ENCODE data around the gene RPL22. TPM values are rescaled to one million over a fixed set of nuclear protein-coding genes. Genes with fewer than 3 reads are reported as not detected.

RPL22 gene
- total and polyA plus RNA-seq, 12 donors, result 223 to 639 (median 277) TPM

GRCh38 chr1:6170742-6171201, 28.6 kb downstream of the RPL22 start:
- 68 to 76% methylated on average over 19 of the region's 19 CpGs for WGBS, 2 donors
- Histone ChIP-seq H3K27ac (no peak overlapping the region), H3K27me3 (peaks cover 0 to 70% (median 37%) of the 10 kb centered on the region in 7 donors), H3K9me3 (no peaks in the 10 kb centered on the region), H3K36me3 (no peaks in the 10 kb centered on the region), H3K4me3 (no peak overlapping the region), H3K4me1 (no peaks in the 10 kb centered on the region)
- no peak for TF ChIP-seq CTCF (IDR thresholded peaks at IDR 0.05)
- no peak for DNase-seq
- ATAC-seq, result peak in 1 of 8 donors; percentile 15
- intact Hi-C loops (cut with DNase I), result loop anchor here in 2 of 10 donors (10.0 kb wide), 2 partner anchors 116 to 126 kb away; partner anchors contain the start of gene KCNAB2 (in 1 of the 2)

GRCh38 chr1:6170116-6170741, 29.2 kb downstream of the RPL22 start:
- ATAC-seq, result no peak

GRCh38 chr1:6168947-6169586, 30.3 kb downstream of the RPL22 start:
- Histone ChIP-seq H3K9me3 (no peaks in the 10 kb centered on the region), H3K27ac (no peak overlapping the region), H3K27me3 (peaks cover 0 to 80% (median 42%) of the 10 kb centered on the region in 7 donors), H3K4me3 (no peak overlapping the region), H3K4me1 (no peaks in the 10 kb centered on the region), H3K36me3 (no peaks in the 10 kb centered on the region)
- WGBS, 2 donors, result 69 to 74% methylated on average over 18 of the region's 18 CpGs
- intact Hi-C loops (cut with DNase I), result no loop called here
- no peak for TF ChIP-seq CTCF (IDR thresholded peaks at IDR 0.05)
- DNase-seq, result no peak
- no peak for ATAC-seq

More at GRCh38 chr1:6170116-6170741, 29.2 kb downstream of the RPL22 start:
- intact Hi-C loops (cut with DNase I), result loop anchor here in 2 of 10 donors (10.0 kb wide), 2 partner anchors 115 to 125 kb away; partner anchors contain the start of gene KCNAB2 (in 1 of the 2)
- WGBS, 2 donors, result 80 to 82% methylated on average over 16 of the region's 16 CpGs
- Histone ChIP-seq H3K36me3 (no peaks in the 10 kb centered on the region), H3K27ac (no peak overlapping the region), H3K4me1 (no peaks in the 10 kb centered on the region), H3K4me3 (no peak overlapping the region), H3K27me3 (peaks cover 0 to 70% (median 41%) of the 10 kb centered on the region in 7 donors), H3K9me3 (no peaks in the 10 kb centered on the region)
- no peak for DNase-seq
- TF ChIP-seq CTCF (IDR thresholded peaks at IDR 0.05), result no peak

- peak in 3 of 8 donors; percentile 40 to 59 (median 58) for ATAC-seq
- no peak for TF ChIP-seq CTCF (IDR thresholded peaks at IDR 0.05)
Measured at GRCh38 chr1:6167391-6168303, 31.7 kb downstream of the RPL22 start.

More at GRCh38 chr1:6167391-6168303, 31.7 kb downstream of the RPL22 start:
- H3K4me1 ChIP-seq, result no peaks in the 10 kb centered on the region
- no peak overlapping the region for H3K4me3 ChIP-seq
- no peaks in the 10 kb centered on the region for H3K9me3 ChIP-seq
- no peaks in the 10 kb centered on the region for H3K36me3 ChIP-seq
- intact Hi-C loops (cut with DNase I), result no loop called here
- no peak overlapping the region for H3K27ac ChIP-seq
- DNase-seq, result no peak
- 69 to 71% methylated on average over 34 of the region's 34 CpGs for WGBS, 2 donors
- peaks cover 0 to 80% (median 44%) of the 10 kb centered on the region in 7 donors for H3K27me3 ChIP-seq
